Measurements from ENCODE around the gene NEIL1. TPM values are rescaled to one million over a fixed set of nuclear protein-coding genes. Genes with fewer than 3 reads are reported as not detected.

Gene NEIL1
- total and polyA plus RNA-seq, 10 of the 15 experiments (the other 5 are each of a cell fraction or from before 2014, with no cell fraction given) = 0.10 to 2.3 (median 0.66) TPM

GRCh38 chr15:75335705-75336355 lies 11.0 kb upstream of the NEIL1 start, which contains the start of gene COMMD4 (continued):
- TF ChIP-seq BCL3 (IDR thresholded peaks at IDR 0.05; ENCODE audit: borderline replicate concordance, insufficient read depth, low read depth, low read length, poor library complexity, severe bottlenecking) = no peak
- peak; percentile 61 to 92; a peak in 3 of 4 replicates for TF ChIP-seq BHLHE40 (IDR thresholded peaks at IDR 0.05; ENCODE audit: borderline replicate concordance in 1 of 2, low read depth in 2 of 2, low read length in 1 of 2)
- TF ChIP-seq HDAC2 (IDR thresholded peaks at IDR 0.05) = no peak
- 0 out of 2 replicates have a peak, but pooled peaks have one; percentile 13 for TF ChIP-seq CREM (IDR thresholded peaks at IDR 0.05; ENCODE audit: low read depth)
- TF ChIP-seq POLR2AphosphoS2 (IDR thresholded peaks at IDR 0.05; ENCODE audit: low read depth, low read length) = no peak
- TF ChIP-seq, protein P1, sequence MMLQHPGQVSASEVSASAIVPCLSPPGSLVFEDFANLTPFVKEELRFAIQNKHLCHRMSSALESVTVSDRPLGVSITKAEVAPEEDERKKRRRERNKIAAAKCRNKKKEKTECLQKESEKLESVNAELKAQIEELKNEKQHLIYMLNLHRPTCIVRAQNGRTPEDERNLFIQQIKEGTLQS (IDR thresholded peaks at IDR 0.05; ENCODE audit: borderline replicate concordance, extremely low read depth, low read depth, low read length) = peak; percentile 96
- TF ChIP-seq ZBED1 (IDR thresholded peaks at IDR 0.05; ENCODE audit: borderline replicate concordance) = no peak
- 0 out of 2 replicates have a peak, but pooled peaks have one; percentile 12 for TF ChIP-seq ATF7 (IDR thresholded peaks at IDR 0.05; ENCODE audit: low read depth)
- TF ChIP-seq EZH2 (IDR thresholded peaks at IDR 0.05; ENCODE audit: borderline replicate concordance, control insufficient read depth, low read depth, low read length) = no peak
- TF ChIP-seq NRF1 (conservative IDR thresholded peaks at IDR 0.05; ENCODE audit: low read depth, low read length) = no peak
- peak; percentile 40 for TF ChIP-seq POLR2A (IDR thresholded peaks at IDR 0.05; ENCODE audit: low read depth, low read length)
- TF ChIP-seq TCF12 (IDR thresholded peaks at IDR 0.05; ENCODE audit: low read depth, low read length) = peak; percentile 69; the same call in 1 of the 2 replicates
- TF ChIP-seq MYB (IDR thresholded peaks at IDR 0.05; ENCODE audit: borderline replicate concordance, low read depth, low read length) = peak; percentile 88
- TF ChIP-seq, protein P2, sequence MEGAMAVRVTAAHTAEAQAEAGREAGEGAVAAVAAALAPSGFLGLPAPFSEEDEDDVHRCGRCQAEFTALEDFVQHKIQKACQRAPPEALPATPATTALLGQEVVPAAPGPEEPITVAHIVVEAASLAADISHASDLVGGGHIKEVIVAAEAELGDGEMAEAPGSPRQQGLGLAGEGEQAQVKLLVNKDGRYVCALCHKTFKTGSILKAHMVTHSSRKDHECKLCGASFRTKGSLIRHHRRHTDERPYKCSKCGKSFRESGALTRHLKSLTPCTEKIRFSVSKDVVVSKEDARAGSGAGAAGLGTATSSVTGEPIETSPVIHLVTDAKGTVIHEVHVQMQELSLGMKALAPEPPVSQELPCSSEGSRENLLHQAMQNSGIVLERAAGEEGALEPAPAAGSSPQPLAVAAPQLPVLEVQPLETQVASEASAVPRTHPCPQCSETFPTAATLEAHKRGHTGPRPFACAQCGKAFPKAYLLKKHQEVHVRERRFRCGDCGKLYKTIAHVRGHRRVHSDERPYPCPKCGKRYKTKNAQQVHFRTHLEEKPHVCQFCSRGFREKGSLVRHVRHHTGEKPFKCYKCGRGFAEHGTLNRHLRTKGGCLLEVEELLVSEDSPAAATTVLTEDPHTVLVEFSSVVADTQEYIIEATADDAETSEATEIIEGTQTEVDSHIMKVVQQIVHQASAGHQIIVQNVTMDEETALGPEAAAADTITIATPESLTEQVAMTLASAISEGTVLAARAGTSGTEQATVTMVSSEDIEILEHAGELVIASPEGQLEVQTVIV (IDR thresholded peaks at IDR 0.05; ENCODE audit: borderline replicate concordance, partially characterized antibody) = peak; percentile 39
- no peak for TF ChIP-seq BCLAF1 (IDR thresholded peaks at IDR 0.05)
- TF ChIP-seq TCF7 (IDR thresholded peaks at IDR 0.05; ENCODE audit: borderline replicate concordance) = no peak
- TF ChIP-seq BACH1 (IDR thresholded peaks at IDR 0.05; ENCODE audit: borderline replicate concordance) = no peak
- peak in 1 of 2 experiments; percentile 41; a peak in 2 of 3 replicates for TF ChIP-seq EGR1 (IDR thresholded peaks at IDR 0.05; ENCODE audit: borderline replicate concordance in 1 of 2, low read depth in 2 of 2, low read length in 2 of 2)
